Measurements from ENCODE around the gene FNIP1.

The FNIP1 gene

GRCh38 chr5:131640043-131640856 lies 156.6 kb downstream of the FNIP1 start:
- no peak for TF ChIP-seq CTCF (IDR thresholded peaks at IDR 0.05; ENCODE audit: borderline replicate concordance, insufficient read depth, low read depth, low read length)
- no peak overlapping the region for H3K4me3 ChIP-seq (ENCODE audit: low read depth, low read length)

- no peak for TF ChIP-seq CTCF (IDR thresholded peaks at IDR 0.05; ENCODE audit: borderline replicate concordance, insufficient read depth, low read depth, low read length)
- no peak overlapping the region for H3K4me3 ChIP-seq (ENCODE audit: low read depth, low read length)
Measured at GRCh38 chr5:131639148-131639547, 157.7 kb downstream of the FNIP1 start.

- no peak overlapping the region for H3K4me3 ChIP-seq (ENCODE audit: low read depth, low read length)
- no peak for TF ChIP-seq CTCF (IDR thresholded peaks at IDR 0.05; ENCODE audit: borderline replicate concordance, insufficient read depth, low read depth, low read length)
Measured at GRCh38 chr5:131637694-131638093, 159.1 kb downstream of the FNIP1 start.

- H3K4me3 ChIP-seq (ENCODE audit: low read depth, low read length), result peak overlapping the region; percentile 61
- TF ChIP-seq CTCF (IDR thresholded peaks at IDR 0.05; ENCODE audit: borderline replicate concordance, insufficient read depth, low read depth, low read length), result no peak
Measured at GRCh38 chr5:131635684-131636572, 160.9 kb downstream of the FNIP1 start.

GRCh38 chr5:131634996-131635683 lies 161.7 kb downstream of the FNIP1 start, which contains the start of gene RAPGEF6:
RAPGEF6 (minus strand) TSS chr5:131635229; CDS start chr5:131635030, 199 bp downstream.
- H3K4me3 ChIP-seq (ENCODE audit: low read depth, low read length), result peak within 1 kb of the TSS; percentile 87
- TF ChIP-seq CTCF (IDR thresholded peaks at IDR 0.05; ENCODE audit: borderline replicate concordance, insufficient read depth, low read depth, low read length), result no peak

GRCh38 chr5:131634666-131634995 lies 162.2 kb downstream of the FNIP1 start:
- no peak for TF ChIP-seq CTCF (IDR thresholded peaks at IDR 0.05; ENCODE audit: borderline replicate concordance, insufficient read depth, low read depth, low read length)

More at GRCh38 chr5:131634666-131634995, 162.2 kb downstream of the FNIP1 start:
- peak overlapping the region; percentile 87 for H3K4me3 ChIP-seq (ENCODE audit: low read depth, low read length)

Measured in GM12875 (cell line).